ENCODE measurements around the gene ARHGEF28.

Gene ARHGEF28

GRCh38 chr5:73668486-73669111 is 42.6 kb downstream of the ARHGEF28 start:
- TF ChIP-seq CTCF (IDR thresholded peaks at IDR 0.05; ENCODE audit: extremely low read depth, missing control alignments): no peak

GRCh38 chr5:73670731-73671130 is 44.7 kb downstream of the ARHGEF28 start:
- TF ChIP-seq CTCF (IDR thresholded peaks at IDR 0.05; ENCODE audit: extremely low read depth, missing control alignments): no peak
- no peak for DNase-seq (ENCODE audit: low spot score)

More at GRCh38 chr5:73668486-73669111, 42.6 kb downstream of the ARHGEF28 start:
- no peak for DNase-seq (ENCODE audit: low spot score)

GRCh38 chr5:73672132-73672531 is 46.1 kb downstream of the ARHGEF28 start:
- DNase-seq (ENCODE audit: low spot score): no peak
- TF ChIP-seq CTCF (IDR thresholded peaks at IDR 0.05; ENCODE audit: extremely low read depth, missing control alignments): no peak

GRCh38 chr5:73673161-73673591 is 47.2 kb downstream of the ARHGEF28 start:
- TF ChIP-seq CTCF (IDR thresholded peaks at IDR 0.05; ENCODE audit: extremely low read depth, missing control alignments): no peak
- DNase-seq (ENCODE audit: low spot score): no peak

GRCh38 chr5:73674669-73675004 is 48.6 kb downstream of the ARHGEF28 start:
- DNase-seq (ENCODE audit: low spot score): no peak
- TF ChIP-seq CTCF (IDR thresholded peaks at IDR 0.05; ENCODE audit: extremely low read depth, missing control alignments): no peak

GRCh38 chr5:73678322-73678740 is 52.3 kb downstream of the ARHGEF28 start:
- no peak for DNase-seq (ENCODE audit: low spot score)
- no peak for TF ChIP-seq CTCF (IDR thresholded peaks at IDR 0.05; ENCODE audit: extremely low read depth, missing control alignments)

- no peak for DNase-seq (ENCODE audit: low spot score)
- TF ChIP-seq CTCF (IDR thresholded peaks at IDR 0.05; ENCODE audit: extremely low read depth, missing control alignments): no peak
These were observed 52.8 kb downstream of the ARHGEF28 start for GRCh38 chr5:73678807-73679206.
